ENCODE measurements around the gene FBXO41. TPM values are rescaled to one million over a fixed set of nuclear protein-coding genes. Genes with fewer than 3 reads are reported as not detected.

The FBXO41 gene
- total RNA-seq, 1 donor from 2014 or later = 1.5 TPM

DNA sequence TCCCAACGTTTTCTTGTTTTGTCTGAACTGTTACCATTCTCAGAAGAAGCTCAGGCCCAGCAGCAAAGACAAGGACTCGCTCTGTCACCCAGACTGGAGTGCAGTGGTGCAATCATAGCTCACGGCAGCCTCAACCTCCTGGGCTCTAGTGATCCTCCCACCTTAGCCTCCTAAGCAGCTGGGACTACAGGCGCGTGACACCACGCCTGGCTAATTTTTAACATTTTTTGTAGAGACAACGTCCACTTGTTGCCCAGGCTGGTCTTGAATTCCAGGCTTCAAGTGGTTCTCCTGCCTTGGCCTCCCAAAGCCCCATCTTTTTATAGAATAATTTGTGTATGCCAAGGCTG is 72.2 kb downstream of the FBXO41 start:
- TF ChIP-seq EZH2 (IDR thresholded peaks at IDR 0.05) (no peak), EZH2phosphoT487 (IDR thresholded peaks at IDR 0.05) (no peak)
- TF ChIP-seq, protein P1, sequence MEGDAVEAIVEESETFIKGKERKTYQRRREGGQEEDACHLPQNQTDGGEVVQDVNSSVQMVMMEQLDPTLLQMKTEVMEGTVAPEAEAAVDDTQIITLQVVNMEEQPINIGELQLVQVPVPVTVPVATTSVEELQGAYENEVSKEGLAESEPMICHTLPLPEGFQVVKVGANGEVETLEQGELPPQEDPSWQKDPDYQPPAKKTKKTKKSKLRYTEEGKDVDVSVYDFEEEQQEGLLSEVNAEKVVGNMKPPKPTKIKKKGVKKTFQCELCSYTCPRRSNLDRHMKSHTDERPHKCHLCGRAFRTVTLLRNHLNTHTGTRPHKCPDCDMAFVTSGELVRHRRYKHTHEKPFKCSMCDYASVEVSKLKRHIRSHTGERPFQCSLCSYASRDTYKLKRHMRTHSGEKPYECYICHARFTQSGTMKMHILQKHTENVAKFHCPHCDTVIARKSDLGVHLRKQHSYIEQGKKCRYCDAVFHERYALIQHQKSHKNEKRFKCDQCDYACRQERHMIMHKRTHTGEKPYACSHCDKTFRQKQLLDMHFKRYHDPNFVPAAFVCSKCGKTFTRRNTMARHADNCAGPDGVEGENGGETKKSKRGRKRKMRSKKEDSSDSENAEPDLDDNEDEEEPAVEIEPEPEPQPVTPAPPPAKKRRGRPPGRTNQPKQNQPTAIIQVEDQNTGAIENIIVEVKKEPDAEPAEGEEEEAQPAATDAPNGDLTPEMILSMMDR (IDR thresholded peaks at IDR 0.05) = no peak
- no peak overlapping the region for H3K4me2 ChIP-seq

DNA sequence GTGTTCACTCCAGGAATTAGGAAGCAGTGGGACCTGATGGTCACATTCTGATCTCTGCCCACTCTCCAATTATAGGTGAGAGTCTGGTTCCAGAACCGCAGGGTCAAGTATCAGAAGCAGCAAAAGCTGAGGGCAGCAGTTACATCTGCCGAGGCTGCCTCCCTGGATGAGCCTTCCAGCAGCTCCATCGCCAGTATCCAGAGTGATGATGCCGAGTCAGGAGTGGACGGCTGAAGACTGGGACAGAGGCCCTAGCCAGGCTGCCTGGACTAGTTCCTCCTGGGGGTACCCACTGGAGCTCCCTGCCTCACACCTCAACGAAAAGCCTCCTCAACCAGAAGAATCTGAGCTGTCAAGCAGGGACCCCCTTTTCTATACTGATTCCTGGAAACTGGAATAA is 73.6 kb downstream of the FBXO41 start:
- no peak overlapping the region for H3K4me3 Mint-ChIP-seq
- no peak overlapping the region for H3K9ac ChIP-seq
- DNase-seq (ENCODE audit: low spot score) = no peak
- H3K4me2 ChIP-seq = no peak overlapping the region
- H3K36me3 Mint-ChIP-seq = no peaks in the 10 kb centered on the region
- no peak overlapping the region for H3K27ac Mint-ChIP-seq
- H3K79me2 ChIP-seq (ENCODE audit: low read depth) = peaks cover 13% of the 10 kb centered on the region
- H3K9me3 Mint-ChIP-seq = no peaks in the 10 kb centered on the region
- peaks cover 5% of the 10 kb centered on the region for H3K4me1 ChIP-seq
- H3K27me3 ChIP-seq = peaks cover 18% of the 10 kb centered on the region
- H3K27me3 Mint-ChIP-seq (ENCODE audit: insufficient read depth, low read depth) = peaks cover 10% of the 10 kb centered on the region
- no peak overlapping the region for H2AFZ ChIP-seq (replicated peaks)
- H3K36me3 ChIP-seq = no peaks in the 10 kb centered on the region
- TF ChIP-seq, protein P1 (IDR thresholded peaks at IDR 0.05) = no peak
- TF ChIP-seq EZH2 (IDR thresholded peaks at IDR 0.05) (no peak), EZH2phosphoT487 (IDR thresholded peaks at IDR 0.05) (no peak)
- H3K4me3 ChIP-seq = no peak overlapping the region
- H3F3A ChIP-seq (ENCODE audit: low read depth) = peaks cover 7% of the 10 kb centered on the region
- no peaks in the 10 kb centered on the region for H4K20me1 ChIP-seq (ENCODE audit: low read depth)
- peaks cover 23% of the 10 kb centered on the region for H3K4me1 Mint-ChIP-seq
- H3K9me3 ChIP-seq (ENCODE audit: low read depth) = no peaks in the 10 kb centered on the region
- H3K27ac ChIP-seq = no peak overlapping the region

More for the DNA sequence above, 72.2 kb downstream of the FBXO41 start:
- Mint-ChIP-seq H3K4me1 (peaks cover 24% of the 10 kb centered on the region), H3K9me3 (no peaks in the 10 kb centered on the region), H3K27ac (no peak overlapping the region), H3K36me3 (no peaks in the 10 kb centered on the region), H3K27me3 (ENCODE audit: insufficient read depth, low read depth) (peaks cover 4% of the 10 kb centered on the region), H3K4me3 (no peak overlapping the region)
- Histone ChIP-seq H3K9me3 (ENCODE audit: low read depth) (no peaks in the 10 kb centered on the region), H4K20me1 (ENCODE audit: low read depth) (no peaks in the 10 kb centered on the region), H3K36me3 (no peaks in the 10 kb centered on the region), H3K27ac (no peak overlapping the region), H3K79me2 (ENCODE audit: low read depth) (peaks cover 27% of the 10 kb centered on the region), H3F3A (ENCODE audit: low read depth) (peaks cover 7% of the 10 kb centered on the region), H3K27me3 (peaks cover 4% of the 10 kb centered on the region), H3K4me1 (peaks cover 5% of the 10 kb centered on the region), H3K9ac (no peak overlapping the region), H3K4me3 (no peak overlapping the region), H2AFZ (replicated peaks) (no peak overlapping the region)
- no peak for DNase-seq (ENCODE audit: low spot score)

DNA sequence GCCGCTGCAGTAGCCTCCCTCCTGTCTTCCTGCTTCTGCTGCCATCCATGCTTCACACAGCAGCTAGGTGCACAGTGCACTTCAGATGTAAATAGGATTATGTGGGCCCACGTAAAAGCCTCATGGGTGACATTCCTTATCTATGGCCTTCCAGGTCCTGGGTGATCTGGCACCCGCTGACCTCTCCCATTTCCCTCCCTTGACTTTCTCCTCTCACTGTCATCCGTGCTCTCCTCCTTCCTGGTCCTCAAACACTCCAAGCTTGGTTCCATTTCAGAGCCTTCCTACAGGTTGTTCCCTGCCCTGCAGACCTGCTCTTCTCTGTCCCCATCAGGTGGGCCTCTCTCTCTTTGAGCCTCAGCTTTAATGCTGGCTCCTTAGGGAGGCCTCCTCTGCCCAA is 74.3 kb downstream of the FBXO41 start:
- Histone ChIP-seq H3K27ac (no peak overlapping the region), H3K9me3 (ENCODE audit: low read depth) (no peaks in the 10 kb centered on the region), H3K9ac (no peak overlapping the region), H3K36me3 (no peaks in the 10 kb centered on the region), H4K20me1 (ENCODE audit: low read depth) (no peaks in the 10 kb centered on the region), H3F3A (ENCODE audit: low read depth) (peaks cover 7% of the 10 kb centered on the region), H3K4me3 (no peak overlapping the region), H3K79me2 (ENCODE audit: low read depth) (peaks cover 6% of the 10 kb centered on the region), H3K4me1 (peaks cover 2% of the 10 kb centered on the region), H2AFZ (replicated peaks) (no peak overlapping the region), H3K4me2 (no peak overlapping the region), H3K27me3 (peaks cover 25% of the 10 kb centered on the region)
- Mint-ChIP-seq H3K27ac (no peak overlapping the region), H3K4me1 (peaks cover 16% of the 10 kb centered on the region), H3K9me3 (no peaks in the 10 kb centered on the region), H3K36me3 (no peaks in the 10 kb centered on the region), H3K27me3 (ENCODE audit: insufficient read depth, low read depth) (peaks cover 17% of the 10 kb centered on the region), H3K4me3 (no peak overlapping the region)
- no peak for DNase-seq (ENCODE audit: low spot score)
- TF ChIP-seq EZH2 (IDR thresholded peaks at IDR 0.05) (no peak), EZH2phosphoT487 (IDR thresholded peaks at IDR 0.05) (no peak)
- TF ChIP-seq, protein P1 (IDR thresholded peaks at IDR 0.05) = no peak

All from neural progenitor cell (in vitro differentiated cells).